Measurements from ENCODE around the gene PTPRN2. TPM values are rescaled to one million over a fixed set of nuclear protein-coding genes. Genes with fewer than 3 reads are reported as not detected.

PTPRN2 gene
- total and polyA plus RNA-seq, 2 of the 8 experiments (the other 6 are each of a cell fraction or from before 2014, with no cell fraction given), result 2.6 to 4.5 TPM

DNA sequence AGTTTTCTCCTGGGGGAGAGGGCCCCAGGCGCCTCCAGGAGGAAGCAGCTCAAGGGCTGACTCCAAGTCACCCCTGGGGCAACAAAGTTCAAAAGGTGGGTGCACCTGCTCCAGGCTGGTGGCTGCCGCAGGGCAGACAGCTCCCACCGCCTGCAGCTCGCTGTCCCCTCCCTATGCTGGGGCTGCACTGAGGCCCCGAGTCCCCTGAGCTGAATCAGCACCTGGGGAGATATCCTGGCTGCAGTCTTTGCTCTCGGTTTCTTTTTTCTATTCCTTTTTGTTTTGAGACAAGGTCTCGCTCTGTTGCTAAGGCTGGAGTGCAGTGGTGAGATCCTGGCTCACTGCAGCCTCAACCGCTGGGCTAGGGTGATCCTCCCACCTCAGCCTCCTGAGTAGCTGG lies 1067.4 kb downstream of the PTPRN2 start:
- no peak overlapping the region for H3K9ac ChIP-seq (replicated peaks in 1 of 4; ENCODE audit: extremely low read depth in 1 of 4, low read depth in 3 of 4, low read length in 3 of 4)
- no peak overlapping the region for H2AFZ ChIP-seq (ENCODE audit: low read length)
- FAIRE-seq (no peak), DNase-seq (ENCODE audit: low read depth in 1 of 2, low spot score in 2 of 2) (peak in 1 of 2 experiments; percentile 38)
- no peaks in the 10 kb centered on the region for H3K23me2 ChIP-seq (ENCODE audit: low read depth, low read length)
- H4K20me1 ChIP-seq (replicated peaks in 1 of 2; ENCODE audit: control insufficient read depth in 1 of 2, insufficient read depth in 2 of 2, low read length in 2 of 2), result no peaks in the 10 kb centered on the region
- no peak overlapping the region for H4K91ac ChIP-seq (replicated peaks; ENCODE audit: insufficient read length, low read length)
- H3K4me2 ChIP-seq (ENCODE audit: insufficient read depth in 1 of 2, low read depth in 2 of 2, low read length in 2 of 2), result no peak overlapping the region
- ChIA-PET POLR2A (ENCODE audit: partially characterized antibody) (no interaction called here), CTCF (ENCODE audit: partially characterized antibody) (interaction anchor here (1.2 to 1.9 kb wide), 3 partner anchors 18 to 272 kb away, joined by 3 to 7 read pairs (median 3); no protein-coding TSS in a partner anchor)
- H3K9me3 ChIP-seq (ENCODE audit: insufficient read depth in 2 of 2, low read depth in 1 of 2, low read length in 1 of 2), result no peaks in the 10 kb centered on the region
- no peak overlapping the region for H2BK120ac ChIP-seq (replicated peaks; ENCODE audit: low read depth, low read length)
- no peaks in the 10 kb centered on the region for H3K79me2 ChIP-seq (ENCODE audit: control insufficient read depth in 1 of 2, insufficient read depth in 2 of 2, low read length in 2 of 2)
- no peak overlapping the region for H2BK12ac ChIP-seq (ENCODE audit: low read depth, low read length)
- no peak overlapping the region for H3K23ac ChIP-seq (ENCODE audit: insufficient read length)
- H3K36me3 ChIP-seq (ENCODE audit: control insufficient read depth in 2 of 4, insufficient read depth in 4 of 4, low read length in 3 of 4), result no peaks in the 10 kb centered on the region
- no peak overlapping the region for H2AK5ac ChIP-seq (ENCODE audit: low read depth, low read length)
- peaks cover 3% of the 10 kb centered on the region; the same call in 1 of the 2 replicates for H3K79me1 ChIP-seq (ENCODE audit: low read depth, low read length)
- H3K18ac ChIP-seq (ENCODE audit: extremely low read depth, low read length), result no peak overlapping the region; the same call in 1 of the 2 replicates
- H3K14ac ChIP-seq (ENCODE audit: insufficient read length), result no peak overlapping the region
- H2BK15ac ChIP-seq (ENCODE audit: low read length), result no peak overlapping the region
- H3K56ac ChIP-seq (replicated peaks; ENCODE audit: insufficient read length, low read depth, low read length), result no peak overlapping the region
- H3K4me1 ChIP-seq (replicated peaks in 1 of 4; ENCODE audit: control insufficient read depth in 3 of 4, insufficient read depth in 4 of 4, low read length in 3 of 4), result peaks cover 0 to 2% (median 0%) of the 10 kb centered on the region in 4 experiments; a peak in 1 of 7 replicates
- no peak overlapping the region for H3K4ac ChIP-seq (replicated peaks; ENCODE audit: insufficient read length, low read depth, low read length)
- no peak overlapping the region for H2BK5ac ChIP-seq (ENCODE audit: low read depth, low read length)
- H4K5ac ChIP-seq (ENCODE audit: insufficient read length, low read depth, low read length), result no peak overlapping the region
- no peak overlapping the region for H4K8ac ChIP-seq (ENCODE audit: extremely low read depth, insufficient read depth, low read length)
- H3K4me3 ChIP-seq (ENCODE audit: extremely low read depth in 1 of 4, insufficient read depth in 2 of 4, low read depth in 3 of 4, low read length in 4 of 4), result no peak overlapping the region
- no peak overlapping the region for H2BK20ac ChIP-seq (ENCODE audit: low read length)
- 88% methylated on average over 5 of the region's 8 CpGs; no CpG with 5 or more reads in 1 of the 2 experiments for WGBS, 2 experiments (ENCODE audit: extremely low coverage in 1 of 2, insufficient coverage in 1 of 2, insufficient read length in 1 of 2, insufficient replicate concordance in 2 of 2, low coverage in 1 of 2, low lambda C conversion rate in 2 of 2, missing lambda C conversion rate in 1 of 2)
- TF ChIP-seq TBP (IDR thresholded peaks at IDR 0.05; ENCODE audit: low read depth, low read length) (no peak), RAD21 (IDR thresholded peaks at IDR 0.05 in 1 of 2, conservative IDR thresholded peaks at IDR 0.05 in 1 of 2; ENCODE audit: low read depth in 2 of 2, low read length in 2 of 2) (no peak), RBBP5 (IDR thresholded peaks at IDR 0.05; ENCODE audit: borderline replicate concordance, low read depth, low read length) (no peak)
- H3K27me3 ChIP-seq (replicated peaks in 1 of 4; ENCODE audit: control insufficient read depth in 3 of 4, extremely low read depth in 1 of 4, insufficient read depth in 3 of 4, low read length in 3 of 4), result no peaks in the 10 kb centered on the region
- H3K27ac ChIP-seq (ENCODE audit: low read depth, low read length), result no peak overlapping the region

All from H1 (cell line).